Nucleus accumbens (tissue), 56 donors: ENCODE results near the gene CACNA2D3.
"Not testable (repeated sequence)": the region's sequence is repeated elsewhere in the genome, so short reads cannot be mapped to it uniquely, and the experiment has no call there.

Experiments
- DNase-seq, 56 donors: peaks; one replicate each; lab custom pipeline; 2025; lab: John Stamatoyannopoulos, UW

The CACNA2D3 gene

GRCh38 chr3:54122324-54123002 lies at the start of gene CACNA2D3:
CACNA2D3 (plus strand) TSS chr3:54122552.
- peak in 31 of 56 donors; percentile 14 to 81 (median 46) for DNase-seq

DNA sequence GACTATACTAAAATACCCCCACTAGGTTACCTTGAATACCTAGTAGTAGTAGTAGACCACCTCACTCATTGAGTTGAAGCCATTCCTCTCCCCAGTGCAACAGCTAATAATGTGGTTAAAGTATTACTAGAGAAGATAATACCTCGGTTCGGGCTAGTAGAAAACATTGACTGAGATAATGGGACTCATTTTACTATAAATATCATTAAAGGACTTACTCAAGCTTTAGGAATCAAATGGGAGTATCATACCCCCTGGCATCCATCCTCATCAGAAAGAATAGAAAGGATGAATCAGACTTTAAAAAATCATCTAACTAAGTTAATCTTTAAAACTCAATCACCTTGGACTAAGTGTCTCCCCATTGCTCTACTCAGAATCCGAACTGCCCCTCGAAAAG lies 49.0 kb upstream of the CACNA2D3 start:
- DNase-seq: no peak

DNA sequence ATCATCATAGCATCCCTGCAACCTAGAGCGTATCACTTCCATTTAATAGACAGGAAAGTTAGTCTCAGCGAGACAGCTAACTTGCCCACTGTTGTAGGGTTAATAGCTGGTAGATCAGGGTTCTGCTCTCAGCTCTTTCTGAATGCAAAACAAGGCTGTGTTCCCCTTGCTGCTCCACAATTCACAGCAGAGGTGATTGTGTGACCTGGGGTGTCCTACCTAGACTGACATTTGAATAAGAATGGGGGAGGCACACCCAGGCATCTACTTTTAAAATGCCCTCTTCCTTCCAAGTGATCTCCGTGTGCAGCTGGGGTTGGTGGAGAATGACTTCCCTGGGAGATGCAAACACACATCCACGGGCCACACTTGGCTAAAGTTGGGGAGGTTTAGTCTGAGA lies 43.0 kb upstream of the CACNA2D3 start:
- no peak for DNase-seq

DNA sequence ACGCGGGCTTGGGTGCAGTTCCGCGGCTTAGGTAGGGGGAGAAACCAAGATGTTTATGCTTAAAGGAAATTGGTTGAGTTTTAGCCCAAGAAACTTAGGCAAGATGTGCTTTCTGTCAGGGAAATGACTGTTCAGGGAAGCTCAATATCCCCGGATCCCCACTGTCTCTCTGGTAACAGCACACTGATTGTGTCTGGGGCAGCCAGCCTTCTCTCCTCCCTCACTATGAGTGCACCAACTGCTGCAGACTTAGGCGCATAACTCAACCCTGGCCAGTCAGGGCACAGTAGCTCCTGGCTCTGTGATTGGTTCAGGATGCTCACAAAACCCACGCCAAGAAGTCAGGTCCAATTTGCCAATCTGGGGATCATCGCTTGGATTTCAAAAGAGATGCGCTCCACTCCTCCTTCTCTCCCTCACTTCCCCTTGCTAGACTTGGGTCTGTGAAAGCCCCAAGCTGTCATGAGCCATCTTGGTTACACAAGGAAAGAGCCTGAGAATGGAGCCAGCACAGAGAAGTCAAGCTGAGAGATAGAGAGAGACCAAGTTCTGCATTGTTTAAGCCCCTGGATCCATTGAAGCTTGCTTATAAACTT lies 42.5 kb upstream of the CACNA2D3 start:
- DNase-seq: no peak

DNA sequence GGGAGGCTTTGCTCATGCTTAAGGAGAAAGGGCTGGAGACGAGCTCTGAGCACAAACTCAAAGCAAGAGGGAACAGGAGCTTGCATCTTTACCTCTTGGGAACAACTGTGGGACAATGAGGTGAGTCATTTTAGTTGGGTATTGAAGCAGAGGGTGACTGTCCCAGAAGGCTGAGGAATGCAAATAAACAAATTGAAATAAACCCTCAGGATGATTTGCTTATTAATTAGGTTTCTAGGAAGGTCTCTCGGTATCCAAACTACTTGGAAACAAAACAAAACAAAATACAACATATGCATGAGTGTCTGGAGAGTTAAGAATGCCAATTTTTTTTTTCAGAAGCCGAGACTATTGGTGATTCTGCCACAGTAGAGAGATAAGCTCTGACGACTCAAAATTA lies 38.4 kb upstream of the CACNA2D3 start:
- no peak for DNase-seq

DNA sequence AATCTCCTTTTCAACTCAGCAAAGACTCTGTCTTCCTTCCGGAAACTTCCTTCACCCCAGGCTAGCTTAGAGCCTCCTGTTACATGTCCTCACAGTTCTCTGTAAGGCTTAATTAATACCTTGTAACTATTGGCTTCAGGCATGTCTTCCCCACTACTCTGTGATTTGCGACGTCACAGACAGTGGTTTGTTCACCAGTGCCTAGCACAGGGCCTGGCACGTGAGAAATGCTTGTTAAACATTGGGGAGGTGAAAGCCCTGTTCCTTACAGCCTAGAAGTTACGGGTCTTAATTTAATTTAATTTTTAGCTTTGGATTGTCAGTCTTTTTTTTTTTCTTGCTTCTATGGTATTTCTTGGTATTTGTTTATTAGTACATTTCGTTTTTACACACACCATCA lies 36.4 kb upstream of the CACNA2D3 start:
- no peak for DNase-seq

DNA sequence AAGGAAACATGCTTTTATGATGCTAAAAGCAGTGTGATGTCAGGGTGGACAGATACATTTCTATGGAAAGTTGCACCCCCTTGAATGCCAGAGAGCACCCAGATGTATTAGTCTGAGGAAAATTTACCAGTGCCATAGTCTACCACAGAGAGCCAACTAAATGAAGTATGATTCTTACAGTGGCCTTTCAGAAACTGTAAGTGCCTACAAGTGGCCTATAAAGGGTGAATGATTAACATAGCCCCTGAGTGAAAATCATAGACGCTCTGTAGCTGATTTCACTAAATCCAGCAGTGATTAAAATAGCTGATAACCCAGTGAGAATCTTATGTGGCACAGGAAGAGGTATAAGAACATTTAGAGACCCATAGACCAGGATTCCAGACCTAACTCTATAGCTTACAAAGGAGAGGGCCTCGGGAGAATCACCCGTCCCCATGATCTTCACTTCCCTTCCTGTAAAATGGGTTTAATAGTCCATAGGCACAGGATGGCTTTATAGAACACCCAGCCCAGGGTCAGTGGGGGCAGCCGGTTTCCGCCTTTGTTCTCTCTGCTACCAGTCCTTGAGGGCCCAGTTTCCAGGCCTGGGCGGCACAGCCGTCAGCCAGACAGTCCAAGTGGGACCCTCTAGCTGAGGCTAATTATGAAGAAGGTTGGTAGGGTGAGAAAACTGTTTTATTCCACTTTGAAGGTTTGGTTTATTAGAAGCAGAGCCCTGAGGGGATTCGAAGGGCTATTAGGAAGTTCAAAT lies 35.5 kb upstream of the CACNA2D3 start:
- no peak for DNase-seq

GRCh38 chr3:54087581-54088410 lies 34.6 kb upstream of the CACNA2D3 start:
- DNase-seq: peak in 3 of 56 donors; percentile 1 to 6 (median 3)

DNA sequence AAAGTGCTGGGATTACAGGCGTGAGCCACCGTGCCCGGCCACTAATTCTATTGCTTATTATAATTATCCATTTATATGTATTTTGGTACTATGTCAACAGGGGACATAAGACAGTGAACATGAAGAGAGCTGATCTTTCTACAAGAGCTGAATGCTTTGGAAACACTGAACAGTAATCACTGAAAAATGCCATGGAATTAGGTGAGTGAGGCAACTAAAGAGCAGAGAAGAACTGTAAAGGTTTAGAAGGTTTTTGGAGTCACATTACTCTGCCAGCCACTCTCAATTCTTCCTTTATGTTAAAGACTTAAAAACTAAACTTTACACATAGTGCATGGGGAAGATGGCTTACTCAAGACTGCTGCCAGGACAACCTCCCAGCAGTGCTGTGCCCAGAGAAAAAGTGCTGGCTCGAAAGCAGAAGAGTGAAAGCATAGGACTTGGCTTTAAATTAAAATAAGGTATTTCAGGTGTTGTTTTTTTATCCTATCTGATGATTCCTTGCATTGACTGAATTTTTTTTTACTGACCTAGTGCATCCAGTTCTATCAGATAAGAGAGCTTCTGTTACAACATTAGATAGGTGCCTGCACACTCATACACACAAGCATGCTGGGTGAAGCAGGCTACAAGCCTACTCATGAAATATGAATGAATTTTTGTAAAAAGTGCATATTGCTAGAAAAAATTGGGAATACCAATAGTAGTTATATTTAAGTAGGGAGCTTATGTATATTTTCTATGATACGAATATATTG lies 28.7 kb upstream of the CACNA2D3 start:
- DNase-seq: no peak

DNA sequence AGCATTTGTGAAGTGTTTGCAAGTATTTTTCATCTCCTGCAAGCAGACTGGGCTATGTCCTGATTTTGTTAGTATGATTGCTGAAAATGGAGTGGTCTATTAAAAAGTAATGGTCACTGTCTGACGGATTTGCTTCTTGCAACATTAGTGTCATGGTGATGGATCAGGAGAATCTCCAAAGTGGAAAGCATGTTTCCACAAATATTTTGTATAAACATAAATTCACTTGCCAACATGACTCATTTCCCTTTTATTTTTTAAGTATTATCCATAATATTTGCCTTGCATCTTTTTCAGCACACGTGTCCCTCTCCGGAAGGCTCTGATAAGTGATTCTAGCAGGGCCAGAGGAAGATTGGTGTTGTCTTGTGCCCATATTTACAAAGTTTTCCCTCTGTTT lies 27.4 kb upstream of the CACNA2D3 start:
- no peak for DNase-seq

GRCh38 chr3:54099381-54099780 lies 23.0 kb upstream of the CACNA2D3 start:
- no peak for DNase-seq

DNA sequence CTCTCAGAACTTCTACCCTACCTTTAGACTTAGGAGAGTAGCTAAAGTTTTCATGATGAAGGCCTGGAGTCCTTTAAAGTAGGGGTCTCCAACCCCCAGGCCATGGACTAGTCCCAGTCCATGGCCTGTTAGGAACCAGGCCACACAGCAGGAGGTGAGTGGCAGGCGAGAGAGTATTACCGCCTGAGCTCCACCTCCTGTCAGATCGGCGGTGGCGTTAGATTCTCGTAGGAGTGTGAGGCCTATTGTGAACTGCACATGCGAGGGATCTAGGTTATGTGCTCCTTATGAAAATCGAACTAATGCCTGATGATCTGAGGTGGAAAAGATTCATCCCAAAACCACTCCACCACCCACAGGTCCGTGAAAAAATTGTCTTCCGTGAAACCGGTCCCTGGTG lies 18.3 kb upstream of the CACNA2D3 start:
- DNase-seq: no peak

- DNase-seq: not testable (repeated sequence)
Measured at GRCh38 chr3:54116129-54116528, 6.2 kb upstream of the CACNA2D3 start.

GRCh38 chr3:54120657-54121413 lies 1.5 kb upstream of the CACNA2D3 start:
- peak in 4 of 56 donors; percentile 7 to 59 (median 24) for DNase-seq

- peak in 15 of 56 donors; percentile 24 to 69 (median 49) for DNase-seq
Measured at GRCh38 chr3:54121414-54122323, 683 bp upstream of the CACNA2D3 start.

GRCh38 chr3:54123003-54123775 lies 837 bp downstream of the CACNA2D3 start:
- DNase-seq: peak in 4 of 56 donors; percentile 12 to 48 (median 22)

DNA sequence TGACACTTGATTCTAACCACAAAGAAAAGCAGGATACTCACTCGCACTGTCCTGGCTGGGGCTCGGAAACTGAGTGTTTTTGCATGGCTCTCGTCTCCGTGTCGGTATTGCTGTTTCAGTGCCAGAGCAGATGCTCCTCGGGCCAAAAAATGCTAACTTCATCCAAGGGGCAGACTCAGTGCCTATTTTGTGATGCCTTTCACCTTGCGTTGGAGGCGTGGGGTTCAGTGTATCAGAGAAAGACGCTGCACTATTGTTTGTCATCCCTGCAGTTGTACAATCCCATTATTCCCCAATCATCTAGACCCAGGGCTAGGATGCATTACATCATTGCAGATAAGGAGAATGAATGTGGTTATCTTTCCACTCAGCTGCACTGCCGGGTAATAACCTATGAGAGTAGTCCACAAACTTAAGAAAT lies 1.4 kb downstream of the CACNA2D3 start:
- DNase-seq: peak in 3 of 56 donors; percentile 21 to 34 (median 28)
